Lower leg skin (tissue), 4 donors: ENCODE results near the gene TUBA4A. TPM values are rescaled to one million over a fixed set of nuclear protein-coding genes. Genes with fewer than 3 reads are reported as not detected.
"Not testable (repeated sequence)": the region's sequence is repeated elsewhere in the genome, so short reads cannot be mapped to it uniquely, and the experiment has no call there.

Experiments
- DNase-seq, 2 donors: peaks; one replicate each; pipeline ENCODE4 v3.0.0-alpha.2; 2019; ENCODE audit warnings: low spot score in 2 of 2
- H3K4me3 ChIP-seq: fragments of 200-600 bp; sonication (generic); 2 replicates; pipeline ENCODE4 v1.5.1; 2017; ENCODE audit warnings: mild to moderate bottlenecking, low read depth; ENCODE audit not compliant: poor library complexity, severe bottlenecking
- CTCF ChIP-seq, 3 donors: fragments of 450-650 bp; IDR thresholded peaks; one replicate each; pipeline ENCODE4 v1.5.1; 2016; ENCODE audit warnings: antibody characterized with exemption in 3 of 3, mild to moderate bottlenecking in 3 of 3, moderate library complexity in 2 of 3
- POLR2A ChIP-seq, 2 donors: fragments of 450-650 bp; IDR thresholded peaks; one replicate each; pipeline ENCODE4 v1.6.1; 2016 to 2017; ENCODE audit warnings: antibody characterized with exemption in 2 of 2, mild to moderate bottlenecking in 1 of 2, moderate library complexity in 1 of 2
- WGBS, 2 donors: methylation state at CpG; one replicate each; pipeline ENCODE4 v1.1.5; 2018; 5-methylcytosine and 5-hydroxymethylcytosine counted together
- intact Hi-C: fragments of 100-400 bp; cut with DNase I; formaldehyde crosslinking; loops from one replicate; pipeline ENCODE4 v1.15.0; 2023; ENCODE audit warnings: low total_unique reads
- total RNA-seq, 4 donors: library from RNA; depleted of rRNA; stranded (reverse); fragments of >200 nt; gene quantifications; one replicate each; pipeline ENCODE4 v1.1.0, GENCODE V29; 2016

Gene TUBA4A
- total RNA-seq, 4 donors from 2014 or later, result 181 to 522 (median 240) TPM

GRCh38 chr2:219287580-219288265, 34.0 kb upstream of the TUBA4A start:
- intact Hi-C loops, result no loop called here
- TF ChIP-seq CTCF (IDR thresholded peaks at IDR 0.05), result no peak
- TF ChIP-seq POLR2A (IDR thresholded peaks at IDR 0.05), result no peak

GRCh38 chr2:219287116-219287440, 33.4 kb upstream of the TUBA4A start:
- H3K4me3 ChIP-seq, intact Hi-C loops: not testable (repeated sequence)
- whole genome bisulfite sequencing, 2 donors, result 74 to 83% methylated on average over 6 of the region's 6 CpGs

More at GRCh38 chr2:219287580-219288265, 34.0 kb upstream of the TUBA4A start:
- 65% methylated on average over 10 of the region's 10 CpGs for WGBS, 2 donors
- peak in 1 of 2 donors; percentile 81 for DNase-seq
- H3K4me3 ChIP-seq, result no peak overlapping the region

GRCh38 chr2:219286436-219287115, 32.9 kb upstream of the TUBA4A start:
- peak in 1 of 2 donors; percentile 87 for DNase-seq
- WGBS, 2 donors, result 30 to 52% methylated on average over 9 to 11 of the region's 12 CpGs
- H3K4me3 ChIP-seq, result no peak overlapping the region
- intact Hi-C loops, result no loop called here
- TF ChIP-seq POLR2A (IDR thresholded peaks at IDR 0.05), result no peak
- TF ChIP-seq CTCF (IDR thresholded peaks at IDR 0.05), result no peak

More at GRCh38 chr2:219287116-219287440, 33.4 kb upstream of the TUBA4A start:
- DNase-seq, result peak in 1 of 2 donors; percentile 71

GRCh38 chr2:219285894-219286425, 32.2 kb upstream of the TUBA4A start:
- WGBS, 2 donors, result 39 to 48% methylated on average over 15 to 16 of the region's 17 CpGs
- intact Hi-C loops, result no loop called here
- no peak for TF ChIP-seq POLR2A (IDR thresholded peaks at IDR 0.05)
- TF ChIP-seq CTCF (IDR thresholded peaks at IDR 0.05), result no peak
- H3K4me3 ChIP-seq, result no peak overlapping the region
- peak in 1 of 2 donors; percentile 73 for DNase-seq

- TF ChIP-seq CTCF (IDR thresholded peaks at IDR 0.05) (no peak), POLR2A (IDR thresholded peaks at IDR 0.05) (no peak)
- intact Hi-C loops, result no loop called here
- WGBS, 2 donors, result 62 to 70% methylated on average over 12 of the region's 12 CpGs
- no peak for DNase-seq
- no peak overlapping the region for H3K4me3 ChIP-seq
Measured at GRCh38 chr2:219285373-219285735, 31.6 kb upstream of the TUBA4A start.
